Hepatocyte (in vitro differentiated cells): ENCODE data around the gene EML6. TPM values are rescaled to one million over a fixed set of nuclear protein-coding genes. Genes with fewer than 3 reads are reported as not detected.

Experiments
- DNase-seq: peaks from one replicate; pipeline ENCODE4 v3.0.0-alpha.2; 2016; ENCODE audit warnings: low spot score
- H2AFZ ChIP-seq: fragments of 200-600 bp; sonication (generic); 2 replicates; pipeline ENCODE4 v1.6.0; 2016; ENCODE audit warnings: antibody characterized with exemption, mild to moderate bottlenecking
- H3K27ac ChIP-seq: fragments of 200-600 bp; sonication (generic); 2 replicates; pipeline ENCODE4 v1.5.1; 2016; ENCODE audit warnings: mild to moderate bottlenecking
- H3K27me3 ChIP-seq: fragments of 200-600 bp; sonication (generic); 2 replicates; pipeline ENCODE4 v1.6.1; 2016
- H3K36me3 ChIP-seq: fragments of 200-600 bp; sonication (generic); replicated peaks from 2 replicates; pipeline ENCODE4 v1.5.1; 2016; ENCODE audit warnings: low read depth; ENCODE audit not compliant: insufficient read depth
- H3K4me1 ChIP-seq: fragments of 200-600 bp; sonication (generic); 2 replicates; pipeline ENCODE4 v1.5.1; 2016; ENCODE audit warnings: mild to moderate bottlenecking, moderate library complexity; ENCODE audit not compliant: insufficient read depth
- H3K4me2 ChIP-seq: fragments of 200-600 bp; sonication (generic); 2 replicates; pipeline ENCODE4 v1.6.0; 2016
- H3K4me3 ChIP-seq: fragments of 200-600 bp; sonication (generic); 2 replicates; pipeline ENCODE4 v1.5.1; 2016; ENCODE audit warnings: mild to moderate bottlenecking
- H3K79me2 ChIP-seq: fragments of 200-600 bp; sonication (generic); 2 replicates; pipeline ENCODE4 v1.6.0; 2017; ENCODE audit warnings: mild to moderate bottlenecking
- H3K9me2 ChIP-seq: fragments of 200-600 bp; sonication (generic); replicated peaks from 2 replicates; pipeline ENCODE4 v1.6.0; 2017; ENCODE audit warnings: mild to moderate bottlenecking; ENCODE audit not compliant: insufficient read depth
- H3K9me3 ChIP-seq: fragments of 200-600 bp; sonication (generic); 2 replicates; pipeline ENCODE4 v1.5.1; 2016; ENCODE audit warnings: low read depth, mild to moderate bottlenecking
- H4K20me1 ChIP-seq: fragments of 200-600 bp; sonication (generic); 2 replicates; pipeline ENCODE4 v1.6.0; 2016; ENCODE audit warnings: mild to moderate bottlenecking; ENCODE audit not compliant: insufficient read depth, poor library complexity, severe bottlenecking
- EZH2 ChIP-seq: fragments of 200-600 bp; sonication (generic); IDR thresholded peaks from 2 replicates; pipeline ENCODE4 v1.6.1; 2016; ENCODE audit warnings: antibody characterized with exemption, mild to moderate bottlenecking, borderline replicate concordance
- EZH2phosphoT487 ChIP-seq: fragments of 200-600 bp; sonication (generic); IDR thresholded peaks from one replicate; pipeline ENCODE4 v1.6.1; 2018; ENCODE audit warnings: antibody characterized with exemption, mild to moderate bottlenecking, low read depth, moderate library complexity; ENCODE audit not compliant: unreplicated experiment, severe bottlenecking
- WGBS: methylation state at CpG from one replicate; pipeline ENCODE4 v1.1.6; 2016; ENCODE audit warnings: low lambda C conversion rate; ENCODE audit errors: missing lambda C conversion rate; 5-methylcytosine and 5-hydroxymethylcytosine counted together
- polyA plus RNA-seq: library from polyadenylated mRNA; unstranded; fragments of >200 nt; fragmentation: Nextera tagmentation; extraction: Ambion mirVana; gene quantifications from 2 replicates; pipeline ENCODE4 v1.2.1, GENCODE V29; 2016
- total RNA-seq: library from RNA; depleted of rRNA; stranded (reverse); fragments of >200 nt; gene quantifications from 2 replicates; pipeline ENCODE4 v1.2.3, GENCODE V29; 2014
- TF ChIP-seq, protein P1 (sequence below): fragments of 200-600 bp; sonication (generic); IDR thresholded peaks from 2 replicates; pipeline ENCODE4 v1.5.1; 2016; ENCODE audit warnings: antibody characterized with exemption, mild to moderate bottlenecking; ENCODE audit not compliant: poor library complexity

EML6 gene
- total and polyA plus RNA-seq, 2 experiments from 2014 or later, result 1.9 to 4.0 TPM

DNA sequence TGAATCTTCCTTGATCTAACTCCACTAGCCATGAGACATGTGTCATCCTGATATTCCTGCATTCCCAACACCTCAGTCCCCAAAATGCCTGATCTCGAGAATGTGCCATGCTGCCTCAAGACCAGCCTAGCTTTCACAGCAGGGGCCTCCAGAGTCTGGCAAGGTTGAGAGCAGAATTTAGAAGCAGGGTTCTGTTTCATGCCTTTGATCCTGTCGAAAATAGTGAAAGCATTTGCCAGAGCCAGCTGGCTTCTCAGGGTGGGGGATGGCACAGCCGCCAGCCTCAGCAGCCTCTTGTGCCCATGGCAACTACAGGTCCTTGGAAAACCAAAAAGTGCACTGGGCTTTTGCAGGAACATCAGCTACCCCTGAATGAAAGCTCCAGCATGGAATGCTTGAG is 183.3 kb downstream of the EML6 start:
- H3K4me1 ChIP-seq, result peaks cover 13% of the 10 kb centered on the region
- H3K27ac ChIP-seq, result no peak overlapping the region
- H3K4me3 ChIP-seq, result no peak overlapping the region
- H3K79me2 ChIP-seq, result no peaks in the 10 kb centered on the region
- H3K9me3 ChIP-seq, result no peaks in the 10 kb centered on the region
- no peak overlapping the region for H2AFZ ChIP-seq
- H4K20me1 ChIP-seq, result no peaks in the 10 kb centered on the region
- no peaks in the 10 kb centered on the region for H3K27me3 ChIP-seq
- no peak overlapping the region for H3K4me2 ChIP-seq
- no peak for TF ChIP-seq EZH2phosphoT487
- no peaks in the 10 kb centered on the region for H3K9me2 ChIP-seq
- 64% methylated on average over 3 of the region's 3 CpGs for WGBS
- no peak for DNase-seq
- H3K36me3 ChIP-seq, result no peaks in the 10 kb centered on the region

DNA sequence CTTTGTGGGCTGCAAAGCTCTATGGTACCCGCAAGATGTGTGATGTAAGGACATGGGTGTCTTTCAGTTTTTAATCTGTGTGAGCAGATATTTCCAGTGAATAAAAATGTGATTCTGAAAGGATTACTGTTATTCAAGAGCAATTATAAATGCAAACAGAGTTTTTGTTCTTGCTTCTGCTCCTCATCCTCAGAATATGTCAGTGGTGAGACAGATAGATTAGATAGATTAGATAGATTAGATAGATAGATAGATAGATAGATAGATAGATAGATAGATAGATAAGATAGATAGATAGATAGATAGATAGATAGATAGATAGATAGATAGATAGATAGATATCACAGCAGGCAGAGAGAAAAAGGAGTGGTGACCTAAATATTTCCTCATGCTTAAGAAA is 184.2 kb downstream of the EML6 start:
- Histone ChIP-seq H3K79me2 (no peaks in the 10 kb centered on the region), H4K20me1 (no peaks in the 10 kb centered on the region), H3K4me2 (no peak overlapping the region), H3K4me3 (no peak overlapping the region), H3K36me3 (no peaks in the 10 kb centered on the region), H3K27me3 (no peaks in the 10 kb centered on the region), H3K9me2 (no peaks in the 10 kb centered on the region), H3K4me1 (peaks cover 13% of the 10 kb centered on the region), H3K9me3 (no peaks in the 10 kb centered on the region), H3K27ac (no peak overlapping the region), H2AFZ (no peak overlapping the region)
- 100% methylated on average over 1 of the region's 1 CpG for WGBS
- TF ChIP-seq EZH2 (no peak), EZH2phosphoT487 (no peak)
- TF ChIP-seq, protein P1, sequence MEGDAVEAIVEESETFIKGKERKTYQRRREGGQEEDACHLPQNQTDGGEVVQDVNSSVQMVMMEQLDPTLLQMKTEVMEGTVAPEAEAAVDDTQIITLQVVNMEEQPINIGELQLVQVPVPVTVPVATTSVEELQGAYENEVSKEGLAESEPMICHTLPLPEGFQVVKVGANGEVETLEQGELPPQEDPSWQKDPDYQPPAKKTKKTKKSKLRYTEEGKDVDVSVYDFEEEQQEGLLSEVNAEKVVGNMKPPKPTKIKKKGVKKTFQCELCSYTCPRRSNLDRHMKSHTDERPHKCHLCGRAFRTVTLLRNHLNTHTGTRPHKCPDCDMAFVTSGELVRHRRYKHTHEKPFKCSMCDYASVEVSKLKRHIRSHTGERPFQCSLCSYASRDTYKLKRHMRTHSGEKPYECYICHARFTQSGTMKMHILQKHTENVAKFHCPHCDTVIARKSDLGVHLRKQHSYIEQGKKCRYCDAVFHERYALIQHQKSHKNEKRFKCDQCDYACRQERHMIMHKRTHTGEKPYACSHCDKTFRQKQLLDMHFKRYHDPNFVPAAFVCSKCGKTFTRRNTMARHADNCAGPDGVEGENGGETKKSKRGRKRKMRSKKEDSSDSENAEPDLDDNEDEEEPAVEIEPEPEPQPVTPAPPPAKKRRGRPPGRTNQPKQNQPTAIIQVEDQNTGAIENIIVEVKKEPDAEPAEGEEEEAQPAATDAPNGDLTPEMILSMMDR, result no peak
- no peak for DNase-seq

DNA sequence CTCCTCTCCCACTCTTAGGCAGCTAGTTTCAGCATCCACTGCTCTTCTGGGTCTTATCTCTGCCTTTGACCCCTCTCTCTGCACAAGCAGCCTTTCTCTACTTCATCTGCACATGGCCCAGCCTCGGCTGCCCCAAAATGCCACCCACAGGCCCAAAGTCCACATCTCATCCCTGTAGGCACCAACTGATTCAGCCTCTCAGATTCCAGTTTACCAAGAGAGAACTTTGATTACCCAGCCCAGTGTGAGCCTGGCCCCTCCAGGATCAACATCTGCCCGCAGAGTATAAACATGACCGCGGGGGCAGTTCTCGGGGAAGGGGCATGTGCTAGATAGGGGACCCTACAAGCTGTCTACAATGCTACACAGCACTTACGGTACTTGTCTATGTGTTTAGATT is 185.1 kb downstream of the EML6 start:
- Histone ChIP-seq H3K9me3 (no peaks in the 10 kb centered on the region), H3K27ac (no peak overlapping the region), H3K36me3 (no peaks in the 10 kb centered on the region), H3K79me2 (no peaks in the 10 kb centered on the region), H3K4me3 (no peak overlapping the region), H2AFZ (no peak overlapping the region), H3K9me2 (no peaks in the 10 kb centered on the region), H4K20me1 (no peaks in the 10 kb centered on the region), H3K4me2 (no peak overlapping the region), H3K27me3 (no peaks in the 10 kb centered on the region), H3K4me1 (peaks cover 11% of the 10 kb centered on the region)
- no peak for DNase-seq
- no peak for TF ChIP-seq EZH2
- TF ChIP-seq, protein P1, result no peak
- no peak for TF ChIP-seq EZH2phosphoT487
- 83% methylated on average over 6 of the region's 6 CpGs for WGBS

DNA sequence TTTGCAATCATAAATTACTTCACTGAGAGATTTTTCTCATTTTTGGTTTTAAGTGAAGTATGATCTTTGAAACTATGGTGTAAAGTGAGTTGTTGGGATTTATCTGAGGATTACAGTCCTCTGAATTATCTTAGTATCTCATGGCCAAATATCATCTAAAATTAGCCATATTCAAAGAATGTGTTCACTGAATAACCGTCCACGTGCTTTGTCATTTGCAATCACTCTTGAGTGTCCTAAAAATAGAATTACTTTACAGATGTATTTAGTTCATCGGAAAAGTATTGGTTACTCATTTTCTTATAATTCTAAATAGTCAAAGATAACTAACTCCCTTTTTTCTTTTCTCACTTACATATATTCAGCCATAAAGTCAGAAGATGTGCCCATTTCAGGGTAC is 185.5 kb downstream of the EML6 start:
- 96% methylated on average over 3 of the region's 3 CpGs for WGBS
- peaks cover 7% of the 10 kb centered on the region for H3K4me1 ChIP-seq
- TF ChIP-seq EZH2phosphoT487, result no peak
- TF ChIP-seq, protein P1, result no peak
- no peak for TF ChIP-seq EZH2
- no peaks in the 10 kb centered on the region for H3K9me2 ChIP-seq
- no peak overlapping the region for H3K4me3 ChIP-seq
- H3K27ac ChIP-seq, result no peak overlapping the region
- no peaks in the 10 kb centered on the region for H3K9me3 ChIP-seq
- H3K27me3 ChIP-seq, result no peaks in the 10 kb centered on the region
- H4K20me1 ChIP-seq, result no peaks in the 10 kb centered on the region
- H3K36me3 ChIP-seq, result no peaks in the 10 kb centered on the region
- H3K4me2 ChIP-seq, result no peak overlapping the region
- H2AFZ ChIP-seq, result no peak overlapping the region
- no peak for DNase-seq
- no peaks in the 10 kb centered on the region for H3K79me2 ChIP-seq
